GM12878 (cell line): Measurements from ENCODE around the gene SLC6A11. TPM values are rescaled to one million over a fixed set of nuclear protein-coding genes. Genes with fewer than 3 reads are reported as not detected.

Experiments
- ATAC-seq: fragments of 200-7000 bp; cut with Tn5 transposase; 3 replicates; pipeline ENCODE4 v1.9.1; 2020; ENCODE audit warnings: mild to moderate bottlenecking, moderate library complexity
- BruUV-seq: library from RNA; stranded (reverse); fragments of 400-500 nt; replicated peaks from 2 replicates; lab custom pipeline; 2021; lab: Mats Ljungman, UMichigan
- CTCF ChIA-PET: fragments of 300-600 bp; sonication (Branson Sonifier 250); formaldehyde crosslinking; extraction: SDS; loops from one replicate; lab custom pipeline; 2021; ENCODE audit warnings: inconsistent platforms; lab: Yijun Ruan, JAX
- POLR2A ChIA-PET: fragments of 350-600 bp; formaldehyde crosslinking; extraction: SDS; loops from one replicate; lab custom pipeline; 2021; ENCODE audit warnings: inconsistent platforms; lab: Charles Lee
- RAD21 ChIA-PET: fragments of 300-600 bp; sonication (Branson Sonifier 250); formaldehyde crosslinking; loops from one replicate; lab custom pipeline; 2023; ENCODE audit warnings: antibody characterized with exemption; ENCODE audit not compliant: unreplicated experiment; lab: Charles Lee
- SMC1A ChIA-PET: fragments of 300-600 bp; sonication (Branson Sonifier 250); formaldehyde crosslinking; loops from one replicate; lab custom pipeline; 2023; ENCODE audit not compliant: unreplicated experiment, uncharacterized antibody; lab: Charles Lee
- DNase-seq: peaks from one replicate; pipeline ENCODE4 v3.0.0-alpha.2; 2011; ENCODE audit warnings: low read depth, low spot score
- FAIRE-seq: peaks from 3 replicates; lab custom pipeline; 2011; peaks lifted over from hg19 to GRCh38; lab: Jason Lieb, UNC
- H2AFZ ChIP-seq: 2 replicates; pipeline ENCODE4 v1.6.0; 2011; ENCODE audit warnings: low read depth, low read length, control low read depth; ENCODE audit not compliant: control insufficient read depth
- H3K27ac ChIP-seq: 2 replicates; pipeline ENCODE4 v1.5.1; 2011; ENCODE audit warnings: control low read depth; ENCODE audit not compliant: control insufficient read depth, insufficient read depth
- H3K27me3 ChIP-seq, 2 experiments: replicated peaks in 1 of 2; 2 replicates each; pipeline versions ENCODE4 v1.6.0 to v1.6.1; 2011; ENCODE audit warnings: low read length in 1 of 2; ENCODE audit not compliant: control insufficient read depth in 2 of 2, insufficient read depth in 2 of 2
- H3K36me3 ChIP-seq, 2 experiments: 2 replicates each; pipeline ENCODE4 v1.5.1; 2011; ENCODE audit warnings: low read length in 1 of 2; ENCODE audit not compliant: control insufficient read depth in 2 of 2, insufficient read depth in 2 of 2
- H3K4me1 ChIP-seq: 2 replicates; pipeline ENCODE4 v1.6.1; 2011; ENCODE audit warnings: mild to moderate bottlenecking, low read length, moderate library complexity, mixed read lengths; ENCODE audit not compliant: control insufficient read depth, insufficient read depth
- H3K4me2 ChIP-seq: 2 replicates; pipeline ENCODE4 v1.6.0; 2011; ENCODE audit warnings: control low read depth; ENCODE audit not compliant: control insufficient read depth, insufficient read depth
- H3K4me3 ChIP-seq: fragments of 200-600 bp; sonication (generic); 2 replicates; pipeline ENCODE4 v1.5.1; 2016
- H3K79me2 ChIP-seq: 2 replicates; pipeline ENCODE4 v1.6.0; 2011; ENCODE audit warnings: low read length; ENCODE audit not compliant: control insufficient read depth, insufficient read depth
- H3K9ac ChIP-seq: 2 replicates; pipeline ENCODE4 v1.8.0; 2011; ENCODE audit warnings: low read length, control low read depth, mixed read lengths; ENCODE audit not compliant: control insufficient read depth, insufficient read depth
- H3K9me3 ChIP-seq: replicated peaks from 3 replicates; pipeline ENCODE4 v1.5.1; 2011; ENCODE audit warnings: mild to moderate bottlenecking, low read length; ENCODE audit not compliant: control insufficient read depth, insufficient read depth
- H4K20me1 ChIP-seq: 2 replicates; pipeline ENCODE4 v1.6.0; 2011; ENCODE audit not compliant: control insufficient read depth, insufficient read depth
- CHD1 ChIP-seq: IDR thresholded peaks from 2 replicates; pipeline ENCODE4 v1.6.1; 2012; ENCODE audit warnings: low read depth, low read length, improper control_type of control experiment
- NR2C1 ChIP-seq: fragments of 450-650 bp; IDR thresholded peaks from 2 replicates; pipeline ENCODE4 v1.6.1; 2017; ENCODE audit warnings: antibody characterized with exemption, mild to moderate bottlenecking, moderate library complexity
- WGBS: methylation state at CpG from one replicate; pipeline ENCODE4 v1.1.6; 2016; ENCODE audit warnings: low lambda C conversion rate; ENCODE audit not compliant: insufficient replicate concordance, insufficient coverage; ENCODE audit errors: missing lambda C conversion rate; 5-methylcytosine and 5-hydroxymethylcytosine counted together
- in situ Hi-C: fragments of 300-500 bp; cut with MboI; formaldehyde crosslinking; loops from 9 replicates; pipeline ENCODE4 v1.14.3; 2018; ENCODE audit warnings: mixed read lengths
- intact Hi-C: fragments of 100-400 bp; cut with micrococcal nuclease; formaldehyde crosslinking; loops from one replicate; pipeline ENCODE4 v1.14.2; 2022; ENCODE audit not compliant: unreplicated experiment
- polyA plus RNA-seq, 11 experiments: library from polyadenylated mRNA; depleted of rRNA in 4 of 11; unstranded in 6 of 11; stranded (reverse) in 5 of 11; fragments of >200 nt; fragmentation: Nextera tagmentation in 4 of 11; fragmentation: Illumina TruSeq in 1 of 11; extraction: Ambion mirVana in 4 of 11; extraction: Trizol in 1 of 11; gene quantifications; 1 replicate in 1 of 11; 2 replicates in 10 of 11; pipeline versions ENCODE4 v1.2.1 to v1.2.3, GENCODE V29; 2011 to 2016; ENCODE audit warnings: inconsistent platforms in 2 of 11, missing spikeins in 2 of 11, low read depth in 1 of 11
- total RNA-seq, 4 experiments: library from RNA; depleted of rRNA in 3 of 4; stranded (reverse); fragments of >200 nt in 3 of 4; fragmentation: Illumina TruSeq in 1 of 4; extraction: Trizol in 1 of 4; gene quantifications; 2 replicates each; pipeline versions ENCODE4 v1.2.1 to v1.2.3, GENCODE V29; 2013 to 2021

The SLC6A11 gene
- total and polyA plus RNA-seq, 10 of the 15 experiments (the other 5 are each of a cell fraction or from before 2014, with no cell fraction given), result not detected

- no peaks in the 10 kb centered on the region for H4K20me1 ChIP-seq
- FAIRE-seq (no peak), ATAC-seq (no peak), DNase-seq (no peak)
- no peaks in the 10 kb centered on the region for H3K9me3 ChIP-seq
- H3K9ac ChIP-seq, result no peak overlapping the region
- no peaks in the 10 kb centered on the region for H3K36me3 ChIP-seq
- no peaks in the 10 kb centered on the region for H3K4me1 ChIP-seq
- no peak overlapping the region for H3K27ac ChIP-seq
- H3K27me3 ChIP-seq, result peaks cover 1 to 3% of the 10 kb centered on the region in 2 experiments; a peak in 3 of 4 replicates
- intact Hi-C loops (no loop called here), in situ Hi-C loops (no loop called here)
- ChIA-PET SMC1A (no interaction called here), RAD21 (no interaction called here), POLR2A (no interaction called here), CTCF (no interaction called here)
- H2AFZ ChIP-seq, result no peak overlapping the region
- BruUV-seq, result no TSS peak
- TF ChIP-seq NR2C1, result no peak
- TF ChIP-seq CHD1, result no peak
- H3K4me3 ChIP-seq, result no peak overlapping the region
- no peak overlapping the region for H3K4me2 ChIP-seq
- 14% methylated on average over 7 of the region's 7 CpGs for WGBS
- no peaks in the 10 kb centered on the region for H3K79me2 ChIP-seq
These were observed 173.0 kb downstream of the SLC6A11 start for GRCh38 chr3:10988991-10989484.

Other genes starting within 250 kb of the SLC6A11 start
- gene SLC6A1, start 176.5 kb downstream of the SLC6A11 start, total RNA-seq (2014; rRNA removed), result not detected in 2 replicates
- not detected in 2 replicates for gene SLC6A1, start 176.5 kb downstream of the SLC6A11 start, total RNA-seq (2014; rRNA removed; fragmentation: Illumina TruSeq; extraction: Trizol)
- not detected in 2 replicates for gene SLC6A1, start 176.5 kb downstream of the SLC6A11 start, total RNA-seq (2021)
- not detected in 2 replicates for gene SLC6A1, start 176.5 kb downstream of the SLC6A11 start, polyA plus RNA-seq (2011; rRNA removed)
- not detected in 2 replicates for gene SLC6A1, start 176.5 kb downstream of the SLC6A11 start, polyA plus RNA-seq (2014; fragmentation: Illumina TruSeq; extraction: Trizol)
- gene SLC6A1, start 176.5 kb downstream of the SLC6A11 start, polyA plus RNA-seq (2014; fragmentation: Nextera tagmentation; extraction: Ambion mirVana), result not detected
- gene SLC6A1, start 176.5 kb downstream of the SLC6A11 start, polyA plus RNA-seq (2014; rRNA removed), result not detected in 2 replicates
- not detected for gene SLC6A1, start 176.5 kb downstream of the SLC6A11 start, polyA plus RNA-seq (2016; fragmentation: Nextera tagmentation; extraction: Ambion mirVana)